Thyroid gland (tissue), 4 donors: ENCODE measurements around the gene CTU1.

Experiments used
- CTCF ChIP-seq, 6 experiments: fragments of 200-600 bp in 3 of 6; fragments of 450-650 bp in 3 of 6; sonication (generic) in 3 of 6; IDR thresholded peaks; one replicate each; pipeline ENCODE4 v1.5.1; 2016 to 2019; ENCODE audit warnings: antibody characterized with exemption in 6 of 6, mild to moderate bottlenecking in 2 of 6, inconsistent platforms in 1 of 6, moderate library complexity in 1 of 6
- POLR2A ChIP-seq, 2 donors: fragments of 450-650 bp; IDR thresholded peaks; one replicate each; pipeline ENCODE4 v1.6.1; 2017; ENCODE audit warnings: antibody characterized with exemption in 2 of 2, mild to moderate bottlenecking in 2 of 2, moderate library complexity in 1 of 2

- TF ChIP-seq CTCF (IDR thresholded peaks at IDR 0.05) (no peak), POLR2A (IDR thresholded peaks at IDR 0.05) (no peak)
Observed at GRCh38 chr19:51097796-51098195, 10.4 kb downstream of the CTU1 start.
